Esophagus muscularis mucosa (tissue), 3 donors: ENCODE data around the gene ATP4A.

Source experiments
- CTCF ChIP-seq, 3 experiments: fragments of 200-600 bp in 2 of 3; fragments of 450-650 bp in 1 of 3; sonication (generic) in 2 of 3; IDR thresholded peaks; one replicate each; pipeline ENCODE4 v1.5.1; 2017 to 2019; ENCODE audit warnings: antibody characterized with exemption in 3 of 3, mild to moderate bottlenecking in 2 of 3, moderate library complexity in 1 of 3
- POLR2A ChIP-seq: fragments of 450-650 bp; IDR thresholded peaks from one replicate; pipeline ENCODE4 v1.6.1; 2017; ENCODE audit warnings: antibody characterized with exemption, moderate library complexity, mild to moderate bottlenecking, low read depth
- POLR2AphosphoS5 ChIP-seq, 2 donors: sonication (generic); formaldehyde crosslinking; IDR thresholded peaks; one replicate each; pipeline ENCODE4 v1.6.1; 2017; ENCODE audit warnings: antibody characterized with exemption in 2 of 2

GRCh38 chr19:35533201-35533821, 30.1 kb downstream of the ATP4A start, which contains the start of gene GAPDHS:
- TF ChIP-seq POLR2A: no peak
- TF ChIP-seq CTCF (IDR thresholded peaks at IDR 0.05): no peak
- no peak for TF ChIP-seq POLR2AphosphoS5 (IDR thresholded peaks at IDR 0.05)
